Astrocyte of the spinal cord (primary cell): ENCODE data around the gene MYH6.
"Not testable (repeated sequence)": the region's sequence is repeated elsewhere in the genome, so short reads cannot be mapped to it uniquely, and the experiment has no call there.

Experiments
- DNase-seq: peaks from one replicate; pipeline ENCODE4 v3.0.0; 2011; ENCODE audit warnings: low read depth, low spot score
- H3K4me3 ChIP-seq: 2 replicates; pipeline ENCODE4 v1.5.1; 2011; ENCODE audit warnings: low read depth, mild to moderate bottlenecking, low read length, moderate library complexity
- in situ Hi-C: cut with HindIII; loops from 2 replicates; pipeline ENCODE4 v1.10.0; 2017; ENCODE audit warnings: low sequenced_read_pairs
- TF ChIP-seq, protein P1 (sequence below): IDR thresholded peaks from 2 replicates; pipeline ENCODE4 v1.5.1; 2012; ENCODE audit warnings: low read depth, mild to moderate bottlenecking, low read length, inconsistent platforms

Gene MYH6

DNA sequence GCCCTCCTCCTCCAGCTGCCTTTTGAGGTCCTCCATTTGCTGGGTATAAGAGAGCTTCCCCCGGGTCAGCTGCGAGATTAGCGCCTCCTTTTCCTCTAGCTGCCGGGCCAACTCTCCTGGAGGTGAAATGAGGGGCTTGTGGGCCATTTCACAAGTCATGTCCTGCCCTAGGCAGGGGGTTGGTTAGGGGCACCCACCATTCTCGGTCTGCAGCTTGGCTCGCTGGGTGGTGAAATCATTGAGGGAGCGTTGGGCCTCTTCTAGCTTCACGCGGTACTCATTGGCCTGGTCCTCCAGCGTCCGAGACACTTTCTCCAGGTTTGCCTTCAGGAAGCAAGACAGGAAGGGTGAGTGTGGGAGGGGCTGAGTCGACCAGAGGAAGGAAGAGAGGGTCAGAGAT is 18.7 kb downstream of the MYH6 start:
- no peak for DNase-seq
- in situ Hi-C loops = no loop called here
- TF ChIP-seq, protein P1, sequence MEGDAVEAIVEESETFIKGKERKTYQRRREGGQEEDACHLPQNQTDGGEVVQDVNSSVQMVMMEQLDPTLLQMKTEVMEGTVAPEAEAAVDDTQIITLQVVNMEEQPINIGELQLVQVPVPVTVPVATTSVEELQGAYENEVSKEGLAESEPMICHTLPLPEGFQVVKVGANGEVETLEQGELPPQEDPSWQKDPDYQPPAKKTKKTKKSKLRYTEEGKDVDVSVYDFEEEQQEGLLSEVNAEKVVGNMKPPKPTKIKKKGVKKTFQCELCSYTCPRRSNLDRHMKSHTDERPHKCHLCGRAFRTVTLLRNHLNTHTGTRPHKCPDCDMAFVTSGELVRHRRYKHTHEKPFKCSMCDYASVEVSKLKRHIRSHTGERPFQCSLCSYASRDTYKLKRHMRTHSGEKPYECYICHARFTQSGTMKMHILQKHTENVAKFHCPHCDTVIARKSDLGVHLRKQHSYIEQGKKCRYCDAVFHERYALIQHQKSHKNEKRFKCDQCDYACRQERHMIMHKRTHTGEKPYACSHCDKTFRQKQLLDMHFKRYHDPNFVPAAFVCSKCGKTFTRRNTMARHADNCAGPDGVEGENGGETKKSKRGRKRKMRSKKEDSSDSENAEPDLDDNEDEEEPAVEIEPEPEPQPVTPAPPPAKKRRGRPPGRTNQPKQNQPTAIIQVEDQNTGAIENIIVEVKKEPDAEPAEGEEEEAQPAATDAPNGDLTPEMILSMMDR = no peak
- no peak overlapping the region for H3K4me3 ChIP-seq

GRCh38 chr14:23388996-23389395 is 19.1 kb downstream of the MYH6 start:
- H3K4me3 ChIP-seq = no peak overlapping the region
- in situ Hi-C loops = no loop called here
- DNase-seq = no peak
- TF ChIP-seq, protein P1 = no peak

DNA sequence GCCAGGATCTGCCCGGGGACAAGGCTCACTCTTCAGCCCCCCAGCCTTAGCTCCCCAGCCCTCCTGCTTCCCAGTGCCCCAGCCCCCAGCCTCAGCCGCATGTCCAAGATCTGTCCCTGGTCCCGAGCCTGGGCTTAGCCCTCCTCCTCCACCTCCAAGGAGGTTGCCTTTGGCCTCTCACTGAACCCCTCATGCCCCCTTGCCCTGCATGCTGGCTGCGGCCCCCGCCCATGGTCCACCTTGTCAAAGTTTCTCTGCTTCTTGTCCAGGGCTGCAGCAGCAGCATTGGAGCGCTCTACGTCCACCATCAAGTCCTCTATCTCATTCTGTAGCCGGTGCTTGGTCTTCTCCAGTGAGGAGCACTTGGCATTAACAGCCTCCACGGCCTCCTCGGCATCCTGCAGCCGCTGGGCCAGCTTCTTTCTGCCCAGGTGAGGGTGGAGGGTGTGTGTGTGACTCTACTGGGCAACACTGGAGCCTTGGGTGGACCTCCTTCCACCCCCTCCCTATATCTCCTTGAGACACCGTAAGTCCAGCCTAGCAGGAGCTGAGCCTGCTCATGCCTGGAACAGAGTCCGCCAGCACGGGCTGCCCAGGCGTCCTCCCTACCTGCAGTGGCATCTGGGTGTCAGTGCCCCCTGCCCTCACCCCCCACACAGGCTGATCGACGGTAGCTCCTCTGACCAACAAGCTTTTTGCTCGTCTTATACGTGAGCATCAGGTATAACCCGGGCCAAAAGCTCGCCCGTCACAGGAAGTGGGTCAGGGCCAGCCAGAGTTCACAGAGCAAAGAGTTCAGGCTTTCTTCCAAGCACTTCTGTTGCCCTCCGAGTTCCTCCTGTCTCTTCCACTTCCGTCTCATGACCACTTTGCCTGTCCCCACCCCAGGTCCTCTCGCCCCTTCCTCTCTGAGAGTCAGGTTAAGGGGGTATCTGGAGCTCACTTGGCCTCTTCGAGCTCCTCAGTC is 19.9 kb downstream of the MYH6 start:
- no peak for DNase-seq
- in situ Hi-C loops = no loop called here
- TF ChIP-seq, protein P1 = no peak
- no peak overlapping the region for H3K4me3 ChIP-seq

DNA sequence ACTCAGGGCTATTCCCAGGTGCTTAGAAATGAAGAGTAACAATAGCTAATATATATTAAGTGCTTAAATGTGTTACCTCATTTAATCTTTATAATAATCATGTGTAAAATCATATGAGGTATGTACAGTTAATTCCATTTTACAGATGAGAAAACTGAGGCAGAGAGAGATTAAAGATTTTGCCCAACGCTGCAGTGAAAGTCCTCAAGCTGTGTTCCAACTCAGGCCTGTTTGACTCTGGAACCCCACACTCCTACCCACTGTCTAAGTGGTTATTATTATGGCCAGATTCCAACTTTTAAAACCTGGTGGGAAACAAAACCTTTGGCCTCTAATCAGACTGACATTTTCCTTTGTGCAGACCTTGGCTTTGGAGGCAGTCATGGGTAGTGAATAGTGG is 21.1 kb downstream of the MYH6 start:
- no peak overlapping the region for H3K4me3 ChIP-seq
- in situ Hi-C loops = no loop called here
- TF ChIP-seq, protein P1 = no peak
- no peak for DNase-seq

- DNase-seq, H3K4me3 ChIP-seq, in situ Hi-C loops: not testable (repeated sequence)
These were observed 21.8 kb downstream of the MYH6 start for GRCh38 chr14:23386266-23386657.

DNA sequence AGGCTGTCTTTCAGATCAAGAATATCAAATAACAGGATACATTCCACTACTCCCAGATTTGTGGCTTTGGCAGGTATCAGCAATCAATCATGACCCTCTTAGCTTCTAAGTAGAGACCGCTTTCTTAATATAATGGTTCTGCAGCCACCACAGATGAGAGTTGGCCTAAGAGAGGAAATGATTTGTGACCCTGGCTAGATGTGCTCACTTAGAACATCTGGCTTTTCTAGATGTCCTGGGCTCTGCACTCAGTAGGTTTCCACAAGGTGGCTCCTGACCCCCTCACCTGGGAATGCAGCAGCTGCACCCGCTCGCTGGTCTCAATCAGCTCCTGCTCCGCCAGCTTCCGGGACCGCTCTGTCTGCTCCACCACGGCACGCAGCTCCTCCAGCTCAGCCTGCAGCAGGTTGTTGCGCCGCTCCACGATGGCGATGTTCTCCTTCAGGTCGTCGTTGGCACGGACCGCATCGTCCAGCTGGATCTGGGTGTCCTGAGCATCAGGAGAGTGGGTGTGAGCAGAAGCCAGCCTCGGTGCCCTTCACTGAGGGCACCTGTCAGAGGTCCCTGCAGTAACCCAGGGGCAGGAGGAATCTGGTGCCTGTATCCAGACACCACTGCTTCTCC is 22.3 kb downstream of the MYH6 start:
- no peak overlapping the region for H3K4me3 ChIP-seq
- DNase-seq = no peak
- TF ChIP-seq, protein P1 = no peak
- in situ Hi-C loops = no loop called here

- TF ChIP-seq, protein P1 = no peak
- in situ Hi-C loops = no loop called here
- no peak overlapping the region for H3K4me3 ChIP-seq
- no peak for DNase-seq
These were observed 22.8 kb downstream of the MYH6 start for GRCh38 chr14:23385244-23385641.
